Measurements from ENCODE around the gene B4GALNT4. TPM values are rescaled to one million over a fixed set of nuclear protein-coding genes. Genes with fewer than 3 reads are reported as not detected.
A peak's percentile ranks its signal among the peaks of the same experiment; 100 is the strongest.

The B4GALNT4 gene
- total RNA-seq, 3 donors from 2014 or later (not counting 1 experiment from before 2014, with no cell fraction given) = 0.66 to 1.5 (median 1.5) TPM

GRCh38 chr11:353179-353873 is 16.0 kb upstream of the B4GALNT4 start:
- WGBS (ENCODE audit: insufficient coverage) = 67% methylated on average over 16 of the region's 16 CpGs
- H3K9me3 Mint-ChIP-seq = no peaks in the 10 kb centered on the region
- no peak overlapping the region for H3K27ac ChIP-seq (ENCODE audit: low read length)
- H3K36me3 ChIP-seq (ENCODE audit: control insufficient read depth, insufficient read depth, low read length) = no peaks in the 10 kb centered on the region
- H3K27me3 Mint-ChIP-seq (ENCODE audit: low read depth in 2 of 2) = no peaks in the 10 kb centered on the region
- no peaks in the 10 kb centered on the region for H3K27me3 ChIP-seq (ENCODE audit: control insufficient read depth, insufficient read depth, low read length)
- H3K4me3 Mint-ChIP-seq = peak overlapping the region; percentile 62
- H3K9me3 ChIP-seq (ENCODE audit: control insufficient read depth, insufficient read depth, low read length) = no peaks in the 10 kb centered on the region
- no peaks in the 10 kb centered on the region for H3K36me3 Mint-ChIP-seq
- intact Hi-C loops (cut with micrococcal nuclease) = no loop called here
- no peak for DNase-seq
- H3K4me1 ChIP-seq (ENCODE audit: control insufficient read depth, insufficient read depth, low read length) = peaks cover 76% of the 10 kb centered on the region
- no peak for ATAC-seq
- peak overlapping the region; percentile 92 to 95 for H3K27ac Mint-ChIP-seq
- peaks cover 43 to 58% of the 10 kb centered on the region in 2 donors for H3K4me1 Mint-ChIP-seq
- no peak for TF ChIP-seq CTCF (IDR thresholded peaks at IDR 0.05)
- H3K4me3 ChIP-seq (ENCODE audit: low read length) = no peak overlapping the region

- WGBS (ENCODE audit: insufficient coverage) = 7% methylated on average over 65 of the region's 76 CpGs
Observed at GRCh38 chr11:355581-356458, 13.5 kb upstream of the B4GALNT4 start.

DNA sequence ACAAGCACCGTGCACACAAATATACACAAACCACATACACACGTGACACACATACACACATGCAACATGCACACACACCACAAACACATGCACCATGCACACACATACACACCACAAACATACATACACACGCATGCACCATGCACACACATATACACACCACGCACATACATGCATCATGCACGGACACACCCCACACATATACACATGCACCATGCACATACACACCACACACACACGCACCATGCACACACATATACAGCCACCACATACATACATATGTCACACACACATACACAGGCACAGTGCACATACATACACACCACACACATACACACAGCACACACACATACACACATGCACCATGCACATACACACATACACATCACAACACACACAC is 12.7 kb upstream of the B4GALNT4 start:
- WGBS (ENCODE audit: insufficient coverage) = 84% methylated on average over 6 of the region's 6 CpGs
- H3K27ac ChIP-seq (ENCODE audit: low read length) = no peak overlapping the region
- H3K4me1 Mint-ChIP-seq = peaks cover 33 to 55% of the 10 kb centered on the region in 2 donors
- intact Hi-C loops (cut with micrococcal nuclease) = loop anchor here (5.0 kb wide), 2 partner anchors 49 to 149 kb away; partner anchors contain the start of genes BET1L, IFITM2 and RIC8A
- H3K27ac Mint-ChIP-seq = no peak overlapping the region
- no peaks in the 10 kb centered on the region for H3K27me3 ChIP-seq (ENCODE audit: control insufficient read depth, insufficient read depth, low read length)
- no peak for DNase-seq
- ATAC-seq = no peak
- no peaks in the 10 kb centered on the region for H3K36me3 ChIP-seq (ENCODE audit: control insufficient read depth, insufficient read depth, low read length)
- H3K4me1 ChIP-seq (ENCODE audit: control insufficient read depth, insufficient read depth, low read length) = peaks cover 66% of the 10 kb centered on the region
- no peaks in the 10 kb centered on the region for H3K9me3 Mint-ChIP-seq
- H3K4me3 Mint-ChIP-seq = no peak overlapping the region
- TF ChIP-seq CTCF (IDR thresholded peaks at IDR 0.05) = no peak
- H3K9me3 ChIP-seq (ENCODE audit: control insufficient read depth, insufficient read depth, low read length) = no peaks in the 10 kb centered on the region
- H3K27me3 Mint-ChIP-seq (ENCODE audit: low read depth in 2 of 2) = no peaks in the 10 kb centered on the region
- no peaks in the 10 kb centered on the region for H3K36me3 Mint-ChIP-seq
- H3K4me3 ChIP-seq (ENCODE audit: low read length) = no peak overlapping the region

More at GRCh38 chr11:355581-356458, 13.5 kb upstream of the B4GALNT4 start:
- Histone ChIP-seq H3K4me3 (ENCODE audit: low read length) (peak overlapping the region; percentile 11), H3K4me1 (ENCODE audit: control insufficient read depth, insufficient read depth, low read length) (peaks cover 74% of the 10 kb centered on the region), H3K36me3 (ENCODE audit: control insufficient read depth, insufficient read depth, low read length) (no peaks in the 10 kb centered on the region), H3K9me3 (ENCODE audit: control insufficient read depth, insufficient read depth, low read length) (no peaks in the 10 kb centered on the region), H3K27me3 (ENCODE audit: control insufficient read depth, insufficient read depth, low read length) (no peaks in the 10 kb centered on the region), H3K27ac (ENCODE audit: low read length) (peak overlapping the region; percentile 83)
- DNase-seq (peak; percentile 64 to 93), ATAC-seq (peak; percentile 19 to 61 (median 58))
- peak overlapping the region; percentile 78 for H3K27ac Mint-ChIP-seq
- H3K4me1 Mint-ChIP-seq = peaks cover 41 to 57% of the 10 kb centered on the region in 2 donors
- no peaks in the 10 kb centered on the region for H3K9me3 Mint-ChIP-seq
- intact Hi-C loops (cut with micrococcal nuclease) = loop anchor here (5.0 kb wide), 2 partner anchors 49 to 149 kb away; partner anchors contain the start of genes BET1L, IFITM2 and RIC8A
- no peak for TF ChIP-seq CTCF (IDR thresholded peaks at IDR 0.05)
- no peaks in the 10 kb centered on the region for H3K36me3 Mint-ChIP-seq
- no peaks in the 10 kb centered on the region for H3K27me3 Mint-ChIP-seq (ENCODE audit: low read depth in 2 of 2)
- peak overlapping the region; percentile 57 for H3K4me3 Mint-ChIP-seq
